Coronary artery (tissue), 2 donors: Measurements from ENCODE around the gene VWA8.
"Not testable (repeated sequence)": the region's sequence is repeated elsewhere in the genome, so short reads cannot be mapped to it uniquely, and the experiment has no call there.

Experiments used
- DNase-seq: peaks from one replicate; pipeline ENCODE4 v3.0.0-alpha.2; 2017; ENCODE audit warnings: low spot score
- H3K27ac ChIP-seq, 2 donors: fragments of 200-600 bp; sonication (generic); one replicate each; pipeline ENCODE4 v1.5.1; 2016 to 2019
- H3K4me3 ChIP-seq: fragments of 200-600 bp; sonication (generic); 2 replicates; pipeline ENCODE4 v1.5.1; 2016; ENCODE audit warnings: mild to moderate bottlenecking, moderate library complexity
- CTCF ChIP-seq: fragments of 200-600 bp; sonication (generic); IDR thresholded peaks from one replicate; pipeline ENCODE4 v1.5.1; 2019; ENCODE audit warnings: antibody characterized with exemption

Gene VWA8

GRCh38 chr13:41541142-41541938 lies 419.6 kb downstream of the VWA8 start:
- no peak for DNase-seq
- TF ChIP-seq CTCF = no peak
- Histone ChIP-seq H3K27ac (no peak overlapping the region), H3K4me3 (no peak overlapping the region)

GRCh38 chr13:41540240-41540639 lies 420.7 kb downstream of the VWA8 start:
- H3K4me3 ChIP-seq, DNase-seq, H3K27ac ChIP-seq: not testable (repeated sequence)

- TF ChIP-seq CTCF = no peak
- DNase-seq = no peak
- no peak overlapping the region for H3K27ac ChIP-seq
- H3K4me3 ChIP-seq = no peak overlapping the region
Measured at GRCh38 chr13:41533266-41534052, 427.4 kb downstream of the VWA8 start.

DNA sequence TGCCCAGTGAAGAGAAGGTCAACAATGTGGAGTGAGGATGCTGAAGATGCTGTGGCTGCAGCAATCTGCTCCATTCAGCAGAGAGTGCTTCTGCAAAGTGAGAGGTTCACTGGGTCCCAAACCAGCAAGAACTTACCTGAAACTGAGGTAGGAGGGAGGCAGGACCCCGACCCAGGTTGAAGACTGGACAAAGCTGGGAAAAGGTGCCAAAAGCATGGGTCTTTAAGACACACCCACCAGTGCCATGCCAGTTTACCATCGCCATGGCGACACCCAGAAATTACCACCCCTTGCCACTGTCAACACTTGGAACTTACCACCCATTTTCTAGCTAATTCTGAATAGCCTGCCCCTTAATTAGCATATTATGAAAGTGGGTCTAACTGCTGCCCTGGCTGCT lies 432.9 kb downstream of the VWA8 start:
- Histone ChIP-seq H3K4me3 (no peak overlapping the region), H3K27ac (no peak overlapping the region)
- TF ChIP-seq CTCF = no peak
- DNase-seq = no peak

DNA sequence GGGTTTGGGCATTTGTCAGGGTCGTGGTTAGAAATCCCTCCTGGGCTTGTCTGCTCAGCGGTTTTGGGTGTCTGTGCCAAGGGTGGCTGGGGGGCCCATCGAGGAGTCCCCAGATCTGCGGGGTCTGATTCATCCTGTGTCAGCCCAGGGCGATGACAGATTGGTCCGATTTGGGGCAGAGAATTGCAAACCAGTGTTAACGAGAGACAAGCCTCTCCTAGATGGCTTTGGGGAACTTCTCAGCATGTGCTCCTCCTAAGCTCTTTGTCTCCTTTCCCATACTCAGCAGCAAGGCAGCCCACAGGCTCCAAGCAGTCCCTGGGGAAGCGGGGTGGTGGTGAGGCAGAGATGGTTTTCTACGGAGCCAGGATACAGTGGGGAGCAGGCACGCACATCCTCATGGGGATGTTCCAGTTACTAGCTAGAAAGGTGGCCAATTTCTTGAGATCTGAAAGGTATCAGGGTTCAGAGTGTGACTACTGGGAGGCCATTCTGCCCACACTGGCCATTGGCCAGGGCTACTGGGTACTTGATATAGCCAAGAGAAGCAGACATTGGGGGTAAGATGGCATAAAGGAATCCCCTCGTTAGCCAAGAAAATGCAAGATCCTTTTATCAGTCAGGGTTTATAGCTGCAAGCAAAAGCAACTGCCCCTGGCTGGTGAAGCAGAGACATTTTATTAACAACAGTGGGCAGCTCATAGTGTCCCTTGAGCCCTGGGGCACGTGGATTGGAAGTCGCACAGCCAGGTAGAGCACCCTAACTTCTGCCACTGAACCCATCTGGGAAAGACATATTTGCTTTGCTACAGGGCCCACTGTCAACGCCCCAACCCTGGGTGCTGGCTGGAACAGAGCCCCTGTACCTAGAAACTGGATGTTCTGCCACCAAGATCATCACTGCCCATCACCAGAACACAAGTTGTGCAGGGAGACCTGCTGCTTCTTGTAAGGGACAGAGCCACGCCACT lies 440.0 kb downstream of the VWA8 start:
- TF ChIP-seq CTCF = no peak
- Histone ChIP-seq H3K4me3 (no peak overlapping the region), H3K27ac (no peak overlapping the region)
- DNase-seq = no peak

DNA sequence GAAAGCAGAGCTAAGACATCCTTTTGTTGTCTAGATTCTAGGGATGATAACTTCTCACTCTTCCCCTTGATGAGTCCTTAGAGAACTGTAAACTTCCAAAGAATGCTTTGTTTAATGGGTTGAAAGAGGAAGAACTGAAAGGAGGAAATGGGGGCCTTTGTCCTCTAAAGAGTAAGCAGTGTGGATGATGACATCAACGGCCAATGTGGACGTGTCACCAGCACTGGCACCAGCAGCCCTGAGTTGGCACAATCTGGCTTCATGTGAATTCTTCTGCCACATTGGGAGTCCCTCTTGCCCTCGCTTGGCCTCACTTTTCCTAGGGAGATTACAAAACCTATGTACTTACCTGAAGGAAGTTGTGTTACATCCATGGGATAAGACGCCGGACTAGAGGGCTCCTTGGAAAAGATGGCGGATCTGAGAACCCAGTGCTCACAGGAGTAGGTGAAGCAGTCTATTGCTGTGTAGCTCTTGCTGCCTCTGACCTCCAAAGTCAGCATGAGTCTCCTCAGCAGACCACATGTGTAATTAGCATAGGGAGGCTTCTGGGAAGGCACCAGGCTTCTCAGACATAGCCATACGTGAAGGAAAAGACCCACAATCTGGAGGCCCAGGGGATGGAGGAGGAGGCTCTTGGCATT lies 440.8 kb downstream of the VWA8 start:
- no peak for TF ChIP-seq CTCF
- no peak for DNase-seq
- Histone ChIP-seq H3K27ac (no peak overlapping the region), H3K4me3 (no peak overlapping the region)
